HG03139 (cell line): ENCODE measurements around the gene UMODL1.

Experiments used
- ATAC-seq: cut with Tn5 transposase; IDR thresholded peaks from one replicate; pipeline ENCODE4 v1.9.1; 2021; ENCODE audit not compliant: unreplicated experiment

Gene UMODL1

DNA sequence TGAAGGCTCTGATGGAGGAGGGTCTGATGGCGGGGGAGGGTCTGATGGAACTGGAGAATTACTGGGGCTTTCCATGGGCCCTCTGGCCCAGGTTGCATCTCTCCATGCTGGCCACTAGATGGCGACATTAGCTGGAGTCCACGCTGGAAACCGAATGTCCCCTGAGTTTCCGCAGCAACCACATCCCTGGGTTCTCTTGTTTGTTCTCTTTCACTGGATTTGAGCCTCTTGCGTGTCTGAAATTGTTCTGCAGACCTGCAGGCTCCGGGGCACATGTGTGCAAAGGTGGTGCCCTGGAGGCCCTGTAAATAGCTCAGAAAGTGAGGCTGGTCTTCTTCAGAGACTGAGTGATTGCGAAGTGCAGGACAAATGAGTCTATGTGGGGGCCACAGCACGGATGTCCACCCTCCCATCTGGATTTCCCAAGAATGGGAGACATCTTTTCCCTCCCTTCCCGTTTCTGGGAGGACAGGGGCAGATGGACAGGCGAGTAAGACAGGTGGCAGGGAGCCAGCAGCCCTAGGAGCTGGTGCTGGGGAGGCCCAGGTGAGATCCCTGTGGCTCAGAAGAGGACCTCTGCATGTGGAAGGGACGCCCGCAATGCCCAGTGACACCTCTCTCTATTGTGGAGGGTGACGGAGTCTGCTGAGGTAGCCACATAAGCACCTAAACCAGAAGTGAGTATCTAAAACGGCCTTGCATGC, 74.6 kb downstream of the UMODL1 start:
- no peak for ATAC-seq

DNA sequence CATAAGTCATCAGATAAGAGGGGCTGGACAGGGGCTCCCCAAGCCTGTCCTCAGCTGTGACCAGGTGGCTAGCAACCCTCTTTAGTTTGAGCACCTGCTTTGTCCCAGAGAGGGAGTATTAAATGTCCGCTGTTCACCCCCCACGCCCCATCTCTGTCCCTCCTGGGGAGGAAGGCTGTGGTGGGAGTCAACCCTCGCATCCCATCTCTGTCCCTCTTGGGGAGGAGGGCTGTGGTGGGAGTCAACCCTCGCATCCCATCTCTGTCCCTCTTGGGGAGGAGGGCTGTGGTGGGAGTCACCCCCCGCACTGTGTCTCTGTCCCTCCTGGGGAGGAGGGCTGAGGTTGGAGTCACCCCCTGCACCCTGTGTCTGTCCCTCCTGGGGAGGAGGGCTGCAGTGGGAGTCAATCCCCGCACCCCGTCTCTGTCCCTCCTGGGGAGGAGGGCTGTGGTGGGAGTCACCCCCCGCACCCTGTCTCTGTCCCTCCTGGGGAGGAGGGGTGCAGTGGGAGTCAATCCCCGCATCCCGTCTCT, 75.2 kb downstream of the UMODL1 start:
- ATAC-seq = no peak

GRCh38 chr21:42146821-42147220, 75.7 kb downstream of the UMODL1 start:
- ATAC-seq = no peak

DNA sequence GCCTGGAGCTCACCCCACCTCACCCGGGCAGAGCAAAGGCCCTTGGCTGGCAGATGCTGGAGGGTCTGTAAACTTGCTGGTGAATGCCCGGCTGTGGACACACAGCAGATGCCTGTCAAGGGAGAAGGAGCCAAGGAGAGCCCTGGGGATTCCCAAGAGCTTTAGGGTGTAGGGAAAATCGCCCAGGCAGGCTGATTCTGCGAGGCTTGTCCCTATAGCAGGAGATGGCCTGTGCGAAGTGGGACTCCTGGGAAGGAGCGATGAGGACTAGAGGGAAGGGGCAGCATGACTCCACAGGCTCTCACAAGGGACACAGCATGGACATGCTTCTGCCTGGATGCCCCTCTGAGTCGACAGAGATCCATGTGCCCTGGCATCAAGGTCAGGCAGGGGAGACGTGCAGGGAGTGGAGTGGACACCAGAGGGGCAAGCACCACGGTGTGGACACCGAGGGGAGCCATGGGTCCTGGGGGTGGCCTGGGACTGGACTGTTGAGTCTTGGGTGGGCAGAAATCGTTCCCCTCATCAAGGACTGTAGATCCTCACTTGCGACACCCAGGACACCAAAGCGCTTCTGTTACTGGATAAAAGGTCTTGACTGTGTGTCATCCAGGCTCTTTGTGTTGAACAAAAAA, 76.4 kb downstream of the UMODL1 start:
- ATAC-seq = no peak

- ATAC-seq = no peak
Observed at GRCh38 chr21:42148097-42148496, 77.0 kb downstream of the UMODL1 start.

DNA sequence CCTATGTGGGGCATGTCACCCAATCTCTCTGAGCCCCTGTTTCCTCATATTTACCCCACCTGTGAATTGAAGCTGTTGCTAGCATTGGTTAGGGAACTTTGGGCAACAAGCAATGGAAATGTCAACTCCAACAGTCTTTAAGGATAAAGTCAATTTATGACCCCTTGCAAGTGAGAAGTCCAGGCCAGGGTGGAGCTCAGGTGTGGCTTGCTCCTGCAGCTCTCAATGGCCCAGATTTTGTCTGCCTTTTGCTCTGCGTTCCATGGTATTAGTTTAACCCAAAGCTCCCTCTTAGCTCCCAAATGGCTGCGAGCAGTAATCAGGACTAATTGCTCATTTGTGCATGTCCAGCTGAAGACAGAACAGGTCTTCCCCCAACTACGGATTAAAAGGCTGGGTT, 77.5 kb downstream of the UMODL1 start:
- ATAC-seq = no peak

GRCh38 chr21:42149656-42150473, 78.7 kb downstream of the UMODL1 start:
- no peak for ATAC-seq

DNA sequence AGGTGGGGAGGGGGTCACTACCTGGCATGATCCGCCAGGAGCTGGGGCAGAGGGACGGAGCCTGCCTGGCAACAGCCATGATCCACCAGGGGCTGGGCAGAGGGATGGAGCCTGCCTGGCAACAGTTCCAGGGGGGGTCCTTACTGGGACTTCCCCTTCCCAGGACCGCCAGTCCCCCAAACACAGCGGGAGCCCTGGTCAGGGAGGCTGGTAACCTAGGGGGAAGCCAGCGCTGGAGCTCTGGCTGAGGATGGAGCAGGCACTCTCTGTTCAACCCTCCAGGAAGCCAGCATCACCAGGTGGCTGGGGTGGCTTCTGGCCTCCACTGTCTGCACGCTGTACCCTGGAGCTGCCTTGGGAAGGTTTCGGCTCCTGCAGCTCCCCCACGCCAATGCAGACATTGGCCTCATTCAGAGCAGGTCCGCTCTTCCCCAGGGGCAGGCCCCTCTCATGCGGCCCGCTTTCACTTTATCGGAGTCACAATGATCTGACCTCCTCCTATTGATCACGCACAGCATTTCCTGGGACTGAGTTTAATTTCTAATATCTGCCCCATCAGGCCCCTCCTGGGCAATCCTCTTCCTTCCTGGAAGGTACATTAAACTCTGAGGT, 79.5 kb downstream of the UMODL1 start:
- no peak for ATAC-seq

- no peak for ATAC-seq
Observed at GRCh38 chr21:42151148-42151947, 80.2 kb downstream of the UMODL1 start.

DNA sequence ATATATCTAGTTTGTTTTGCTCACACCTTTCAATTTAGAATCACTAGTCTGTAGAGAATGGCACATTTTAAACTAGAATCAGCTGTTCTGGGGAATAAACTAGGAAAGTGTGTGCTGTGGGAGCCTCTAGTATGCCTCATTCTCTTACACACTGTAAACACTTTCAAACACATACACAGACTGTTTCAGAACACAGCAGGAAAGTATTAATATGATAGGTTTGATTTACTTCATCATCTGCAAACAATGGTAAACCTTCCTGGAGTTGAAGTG, 80.8 kb downstream of the UMODL1 start:
- ATAC-seq = no peak

DNA sequence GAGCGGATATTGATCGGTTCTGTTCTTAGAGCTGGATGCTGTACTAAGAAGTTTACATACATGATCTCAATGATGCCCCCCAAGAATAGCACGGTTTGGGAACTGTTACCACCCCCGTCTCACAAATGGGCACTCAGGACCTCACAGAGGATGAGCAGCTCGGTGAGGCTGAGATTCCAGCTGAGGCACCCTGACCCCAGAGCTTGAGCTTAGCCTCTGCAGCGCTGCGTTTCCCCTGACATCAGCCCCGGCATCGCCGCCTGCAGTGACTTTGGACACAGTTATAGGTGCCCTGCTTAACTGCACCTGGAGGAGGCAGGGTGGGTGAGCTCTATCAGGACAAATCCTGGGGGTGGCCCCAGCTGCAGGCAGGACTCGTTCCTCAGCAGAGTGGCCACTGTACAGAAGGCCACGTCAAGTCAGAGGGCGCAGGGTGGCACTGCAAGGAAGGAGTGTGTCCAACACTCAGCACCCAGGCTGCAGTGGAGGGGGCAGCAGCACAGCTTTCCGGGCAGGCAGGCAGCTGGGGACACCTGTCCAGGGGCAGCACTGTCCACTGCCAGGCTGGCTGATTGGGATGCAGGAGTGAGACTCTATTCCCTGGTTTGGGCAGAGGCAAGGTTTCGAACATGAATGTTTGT, 82.0 kb downstream of the UMODL1 start:
- no peak for ATAC-seq

- ATAC-seq = no peak
Observed at GRCh38 chr21:42153746-42154145, 82.6 kb downstream of the UMODL1 start.

DNA sequence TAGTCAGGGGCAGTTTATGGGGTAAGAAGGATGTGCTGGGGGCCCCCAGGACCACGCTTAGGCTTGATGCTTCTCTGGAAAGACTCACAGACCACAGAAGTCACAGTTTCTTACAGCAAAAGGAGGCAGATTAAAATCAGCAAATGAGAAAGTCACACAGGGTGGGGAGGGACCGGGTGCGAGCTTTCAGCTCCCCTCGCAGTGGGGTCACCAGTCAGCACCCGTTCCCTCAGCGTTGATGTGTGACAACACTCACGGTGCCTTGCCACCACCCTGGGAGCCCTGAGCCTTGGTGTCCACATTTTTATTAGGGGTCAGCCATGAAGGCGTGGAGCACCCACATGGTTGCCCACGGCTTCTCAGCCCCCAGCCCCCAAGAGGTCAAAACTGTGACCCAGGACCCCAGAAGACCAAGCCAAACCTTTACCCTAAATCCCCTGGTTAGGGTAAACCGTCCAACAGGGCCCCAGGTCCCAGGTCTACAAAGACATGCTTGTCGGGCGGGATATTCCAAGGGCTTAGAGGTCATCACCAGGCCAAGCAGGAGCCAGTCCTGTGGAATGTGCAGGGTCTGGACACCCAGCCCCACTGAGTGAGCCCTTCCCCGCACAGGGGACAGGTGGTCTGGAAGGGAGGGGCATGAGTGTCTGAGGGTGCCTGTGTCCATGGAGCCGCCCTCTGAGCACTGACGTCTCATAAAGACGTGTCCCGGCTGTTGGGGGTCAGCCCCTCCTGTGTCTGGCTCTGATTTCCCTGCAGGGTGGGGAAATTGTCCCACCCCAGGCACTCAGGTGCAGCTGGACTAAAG, 83.3 kb downstream of the UMODL1 start:
- ATAC-seq = no peak

DNA sequence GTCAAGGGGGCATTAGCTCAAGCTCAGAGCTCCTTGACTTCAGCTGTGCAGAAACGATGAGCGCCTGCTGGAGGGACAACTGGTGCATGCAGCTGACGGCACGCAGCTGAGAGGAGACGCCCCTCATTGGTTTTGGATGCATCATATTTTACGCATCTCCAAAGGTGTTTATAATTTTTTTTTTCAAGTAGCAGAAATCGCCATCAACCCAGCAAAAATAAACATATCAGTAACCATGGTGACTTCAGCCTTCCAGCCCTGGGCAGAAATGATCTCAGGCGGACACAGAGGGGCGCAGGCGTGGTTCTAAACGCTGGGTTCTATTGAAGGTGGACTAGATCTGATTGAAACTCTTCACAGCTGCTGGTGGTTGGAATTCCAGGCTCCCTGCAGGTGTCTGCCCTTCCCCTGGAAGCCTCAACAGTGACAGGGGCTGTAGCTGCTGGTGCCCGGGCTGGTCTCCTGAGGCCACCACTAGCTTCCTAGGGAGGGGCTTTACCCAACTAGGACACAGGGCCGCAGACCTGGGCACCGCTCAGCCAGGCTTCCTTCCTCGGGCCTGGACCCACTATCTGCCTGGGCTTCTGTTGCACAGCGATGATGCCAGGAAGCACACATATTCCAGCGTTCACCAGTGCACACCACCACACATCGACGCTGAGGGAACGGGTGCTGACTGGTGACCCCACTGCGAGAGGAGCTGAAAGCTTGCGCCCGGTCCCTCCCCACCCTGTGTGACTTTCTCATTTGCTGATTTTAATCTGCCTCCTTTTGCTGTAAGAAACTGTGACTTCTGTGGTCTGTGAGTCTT, 84.1 kb downstream of the UMODL1 start:
- ATAC-seq = no peak

DNA sequence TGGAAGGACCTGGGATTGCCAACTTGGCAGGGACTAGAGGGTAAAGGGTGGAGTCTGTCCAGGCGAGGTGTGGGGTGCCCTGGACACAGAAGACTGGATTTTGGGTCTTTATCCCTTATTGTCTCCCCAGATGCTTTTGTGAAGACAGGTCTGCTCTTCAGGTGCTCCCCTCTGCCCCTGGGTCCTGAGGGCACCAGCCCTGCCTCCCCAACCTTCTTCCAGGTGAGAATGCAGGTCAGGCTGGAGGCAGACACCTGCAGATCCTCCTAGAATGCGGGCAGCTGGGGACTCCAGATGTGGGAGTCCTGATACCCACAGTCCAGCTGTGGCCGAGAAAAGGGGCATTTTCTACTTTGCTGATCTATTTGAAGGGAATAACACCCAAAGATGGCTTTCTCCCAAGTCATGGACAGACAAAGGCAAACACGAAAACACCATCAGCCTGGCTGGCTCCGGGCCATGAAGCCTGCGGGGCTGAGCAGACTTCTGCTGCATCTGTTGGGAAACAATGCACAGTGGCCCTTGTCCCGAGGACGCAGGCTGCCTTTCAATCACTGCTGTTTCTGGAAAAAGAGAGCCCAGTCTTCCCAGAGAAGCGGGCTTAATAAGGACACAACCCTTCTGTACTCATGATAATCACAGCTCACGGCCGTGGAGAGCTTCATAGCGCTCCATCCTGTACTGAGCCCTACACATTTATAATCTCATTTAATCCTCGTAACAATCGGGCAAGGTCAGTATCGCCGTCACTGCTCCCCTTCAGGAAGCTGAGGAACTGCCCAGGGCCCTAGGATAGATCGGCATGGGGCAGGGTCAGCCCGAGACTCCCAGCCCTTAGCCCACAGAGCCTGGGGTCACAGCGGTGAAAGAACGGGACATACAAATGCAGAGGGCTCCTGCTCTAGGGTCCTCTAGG, 85.8 kb downstream of the UMODL1 start:
- no peak for ATAC-seq

DNA sequence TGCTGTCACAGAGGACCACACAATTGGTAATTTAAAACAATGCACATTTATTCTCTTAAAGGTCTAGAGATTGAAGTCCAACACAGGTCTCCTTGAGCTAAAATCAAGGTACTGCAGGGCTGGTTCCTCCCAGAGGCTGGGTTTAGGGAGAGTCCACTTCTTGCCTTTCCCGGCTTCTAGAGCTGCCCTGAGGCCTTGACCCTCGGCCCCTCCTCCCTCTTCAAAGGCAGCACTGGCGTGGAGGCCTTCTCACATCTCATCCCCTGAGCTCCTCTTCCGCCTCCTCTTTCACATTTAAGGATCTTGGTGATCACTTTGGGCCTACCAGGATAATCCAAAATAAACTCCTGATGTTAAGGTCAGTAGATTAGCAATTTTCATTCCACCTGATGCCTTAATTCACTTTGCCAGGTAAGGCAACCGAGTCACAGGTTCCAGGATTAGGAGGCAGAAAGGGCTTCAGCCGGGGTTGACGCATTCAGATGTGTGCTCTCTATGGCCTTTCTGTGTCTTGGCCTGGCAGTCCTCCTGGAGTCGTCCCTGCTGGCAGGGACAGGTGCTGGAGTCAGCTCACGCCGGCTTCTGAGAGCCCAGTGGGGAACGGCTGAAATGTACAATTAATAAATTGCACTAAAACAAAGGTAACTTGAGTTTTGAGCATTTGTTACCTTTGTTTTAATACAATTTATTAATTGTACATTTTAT, 86.6 kb downstream of the UMODL1 start:
- ATAC-seq = no peak

DNA sequence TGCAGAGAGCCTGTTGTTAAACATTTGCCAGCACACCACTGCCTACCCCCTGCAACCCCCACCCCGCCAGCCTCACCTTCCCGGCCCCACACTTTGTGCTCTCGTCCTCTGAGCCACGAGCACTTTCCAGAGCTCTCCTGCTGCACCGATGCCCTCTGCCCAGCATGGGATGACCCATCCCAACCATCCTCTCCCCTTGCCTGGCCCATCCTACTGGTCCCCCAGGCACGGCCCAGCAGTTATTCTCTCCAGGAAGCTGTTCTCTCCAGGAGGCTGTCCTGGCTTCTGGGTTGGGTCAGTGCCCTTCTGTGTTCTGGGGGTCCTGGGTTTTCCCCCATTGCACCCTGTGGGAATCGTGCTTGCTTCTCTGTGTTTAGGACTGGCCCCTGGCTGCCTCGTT, 87.7 kb downstream of the UMODL1 start:
- no peak for ATAC-seq
